HepG2 (cell line): ENCODE data around the gene CMTM4. TPM values are rescaled to one million over a fixed set of nuclear protein-coding genes. Genes with fewer than 3 reads are reported as not detected.
A peak's percentile ranks its signal among the peaks of the same experiment; 100 is the strongest.

ENCODE experiments used
- ADNP ChIP-seq: sonication (generic); formaldehyde crosslinking; IDR thresholded peaks from 2 replicates; pipeline ENCODE4 v1.4.0; 2020; ENCODE audit warnings: missing genetic modification reagents
- EP300 ChIP-seq, 3 experiments: sonication (generic) in 1 of 3; formaldehyde crosslinking in 1 of 3; IDR thresholded peaks; 2 replicates each; pipeline versions ENCODE4 v1.5.1 to v1.6.1; 2011 to 2020; ENCODE audit warnings: low read depth in 2 of 3, low read length in 2 of 3, borderline replicate concordance in 1 of 3, improper control_type of control experiment in 1 of 3, mild to moderate bottlenecking in 1 of 3, missing genetic modification reagents in 1 of 3, moderate library complexity in 1 of 3
- GATAD2A ChIP-seq: IDR thresholded peaks from 2 replicates; pipeline ENCODE4 v1.6.1; 2016
- IRF2 ChIP-seq: IDR thresholded peaks from 2 replicates; pipeline ENCODE4 v1.6.1; 2018; ENCODE audit warnings: missing genetic modification reagents, missing compliant biosample characterization
- KDM2A ChIP-seq: sonication (generic); formaldehyde crosslinking; IDR thresholded peaks from 2 replicates; pipeline ENCODE4 v1.4.0; 2020; ENCODE audit warnings: low read depth, missing genetic modification reagents, borderline replicate concordance
- MED8 ChIP-seq: sonication (generic); formaldehyde crosslinking; IDR thresholded peaks from 2 replicates; pipeline ENCODE4 v1.8.1; 2023; ENCODE audit warnings: mild to moderate bottlenecking, missing genetic modification reagents; ENCODE audit not compliant: insufficient replicate concordance
- TCF12 ChIP-seq, 2 experiments: fragments of 450-650 bp in 1 of 2; sonication (generic) in 1 of 2; formaldehyde crosslinking in 1 of 2; IDR thresholded peaks; 2 replicates each; pipeline versions ENCODE4 v1.6.1 to v1.8.0; 2017 to 2022; ENCODE audit warnings: antibody characterized with exemption in 1 of 2, mild to moderate bottlenecking in 1 of 2, missing genetic modification reagents in 1 of 2, moderate library complexity in 1 of 2
- ZKSCAN8 ChIP-seq: IDR thresholded peaks from 2 replicates; pipeline ENCODE4 v1.6.1; 2016; ENCODE audit warnings: borderline replicate concordance, missing genetic modification reagents, missing compliant biosample characterization
- ZMYM3 ChIP-seq: sonication (generic); formaldehyde crosslinking; IDR thresholded peaks from 2 replicates; pipeline ENCODE4 v1.5.1; 2020; ENCODE audit warnings: mild to moderate bottlenecking, missing genetic modification reagents
- ZNF264 ChIP-seq: sonication (generic); formaldehyde crosslinking; IDR thresholded peaks from 2 replicates; pipeline ENCODE4 v1.4.0; 2020; ENCODE audit warnings: missing genetic modification reagents
- ZNF292 ChIP-seq: sonication (generic); formaldehyde crosslinking; IDR thresholded peaks from 2 replicates; pipeline ENCODE4 v1.8.1; 2022; ENCODE audit warnings: mild to moderate bottlenecking, low read depth, missing genetic modification reagents, borderline replicate concordance
- ZSCAN30 ChIP-seq: sonication (generic); formaldehyde crosslinking; IDR thresholded peaks from 2 replicates; pipeline ENCODE4 v1.5.0; 2020; ENCODE audit warnings: mild to moderate bottlenecking, missing genetic modification reagents
- polyA plus RNA-seq, 8 experiments: library from polyadenylated mRNA; depleted of rRNA in 3 of 8; stranded (reverse) in 7 of 8; unstranded in 1 of 8; fragments of >200 nt; fragmentation: Illumina TruSeq in 4 of 8; extraction: Trizol in 4 of 8; gene quantifications; 2 replicates each; pipeline versions ENCODE4 v1.2.1 to v1.2.3, GENCODE V29; 2011 to 2016; ENCODE audit warnings: low read depth in 4 of 8, missing spikeins in 1 of 8, mixed read lengths in 1 of 8; ENCODE audit not compliant: insufficient read depth in 1 of 8
- total RNA-seq, 5 experiments: library from RNA; depleted of rRNA; stranded (reverse); fragments of >200 nt; fragmentation: Illumina TruSeq; extraction: Trizol; gene quantifications; 2 replicates each; pipeline ENCODE4 v1.2.3, GENCODE V29; 2016; ENCODE audit warnings: low read depth in 1 of 5
- TF ChIP-seq, protein P1 (sequence below): sonication (generic); formaldehyde crosslinking; IDR thresholded peaks from 2 replicates; pipeline ENCODE4 v1.5.0; 2020; ENCODE audit warnings: missing genetic modification reagents
- TF ChIP-seq, protein P2 (sequence below): sonication (generic); formaldehyde crosslinking; IDR thresholded peaks from 2 replicates; pipeline ENCODE4 v1.4.0; 2020; ENCODE audit warnings: mild to moderate bottlenecking, missing genetic modification reagents
- TF ChIP-seq, protein P3 (sequence below), 2 experiments: fragments of 450-650 bp in 1 of 2; sonication (generic) in 1 of 2; formaldehyde crosslinking in 1 of 2; IDR thresholded peaks; 2 replicates each; pipeline versions ENCODE4 v1.6.1 to v1.8.0; 2016 to 2022; ENCODE audit warnings: antibody characterized with exemption in 1 of 2, mild to moderate bottlenecking in 1 of 2, missing genetic modification reagents in 1 of 2

Gene CMTM4
- total and polyA plus RNA-seq, 2 of the 13 experiments (the other 11 are each of a cell fraction or from before 2014, with no cell fraction given) = 32.0 to 36.3 TPM

DNA sequence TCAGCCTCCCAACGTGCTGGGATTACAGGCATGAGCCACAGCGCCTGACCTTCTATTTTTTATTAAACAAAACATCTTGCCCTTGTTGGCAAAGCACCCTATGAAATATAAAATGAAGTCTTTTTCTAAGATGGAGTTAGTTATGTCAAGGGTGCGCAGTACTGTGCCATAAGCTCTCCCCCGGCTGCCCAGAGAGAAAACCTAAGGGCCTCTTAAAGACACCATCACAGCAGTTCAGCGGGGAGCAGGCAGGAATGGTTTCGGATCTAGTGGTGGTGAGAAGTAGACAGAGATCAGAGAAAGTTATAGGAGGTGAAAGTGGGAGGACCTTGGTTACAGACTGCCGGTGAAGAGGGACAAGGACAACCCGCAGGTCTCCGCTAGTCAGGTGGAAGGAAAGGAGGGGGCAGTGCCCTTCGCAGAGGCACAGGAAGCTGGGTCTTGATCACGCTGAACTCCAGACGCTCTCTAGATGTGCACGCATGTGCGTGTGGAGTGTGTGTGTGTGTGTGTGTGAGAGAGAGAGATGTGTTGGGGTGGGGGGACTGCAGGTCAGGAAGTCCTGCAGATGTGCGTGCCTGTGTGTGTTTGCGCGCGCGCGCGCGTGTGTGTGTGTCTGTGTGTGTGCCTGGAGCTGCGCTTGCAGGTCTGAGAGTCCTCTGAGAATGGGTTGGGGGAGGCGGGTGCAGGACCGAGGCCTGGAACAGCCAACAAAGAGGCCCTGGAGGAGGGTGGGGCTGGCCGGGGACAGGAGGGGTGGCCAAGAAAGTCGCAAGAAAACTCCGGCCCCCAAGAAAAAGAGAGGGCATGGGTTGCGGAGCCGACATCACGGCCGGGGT lies 92.8 kb downstream of the CMTM4 start (continued):
- TF ChIP-seq ZNF292 (CRISPR knock-in tag) (peak; percentile 98), EP300 (IDR thresholded peaks at IDR 0.05; ENCODE audit: low read depth in 2 of 2, low read length in 2 of 2) (peak in 1 of 2 experiments; percentile 10; a peak in 1 of 4 replicates), EP300 (CRISPR knock-in tag; IDR thresholded peaks at IDR 0.05; ENCODE audit: borderline replicate concordance) (no peak), KDM2A (CRISPR knock-in tag) (peak; percentile 75), ADNP (CRISPR knock-in tag) (0 out of 2 replicates have a peak, but pooled peaks have one; percentile 32), TCF12 (IDR thresholded peaks at IDR 0.05) (no peak), TCF12 (CRISPR knock-in tag; IDR thresholded peaks at IDR 0.05) (no peak), MED8 (CRISPR knock-in tag) (no peak), IRF2 (CRISPR knock-in tag) (no peak), ZNF264 (CRISPR knock-in tag) (no peak), ZKSCAN8 (CRISPR knock-in tag) (no peak), ZSCAN30 (CRISPR knock-in tag) (no peak), ZMYM3 (peak; percentile 65; the same call in 1 of the 2 replicates), GATAD2A (no peak; the same call in 1 of the 2 replicates)
- TF ChIP-seq, protein P1, sequence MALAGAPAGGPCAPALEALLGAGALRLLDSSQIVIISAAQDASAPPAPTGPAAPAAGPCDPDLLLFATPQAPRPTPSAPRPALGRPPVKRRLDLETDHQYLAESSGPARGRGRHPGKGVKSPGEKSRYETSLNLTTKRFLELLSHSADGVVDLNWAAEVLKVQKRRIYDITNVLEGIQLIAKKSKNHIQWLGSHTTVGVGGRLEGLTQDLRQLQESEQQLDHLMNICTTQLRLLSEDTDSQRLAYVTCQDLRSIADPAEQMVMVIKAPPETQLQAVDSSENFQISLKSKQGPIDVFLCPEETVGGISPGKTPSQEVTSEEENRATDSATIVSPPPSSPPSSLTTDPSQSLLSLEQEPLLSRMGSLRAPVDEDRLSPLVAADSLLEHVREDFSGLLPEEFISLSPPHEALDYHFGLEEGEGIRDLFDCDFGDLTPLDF = no peak
- TF ChIP-seq, protein P2, sequence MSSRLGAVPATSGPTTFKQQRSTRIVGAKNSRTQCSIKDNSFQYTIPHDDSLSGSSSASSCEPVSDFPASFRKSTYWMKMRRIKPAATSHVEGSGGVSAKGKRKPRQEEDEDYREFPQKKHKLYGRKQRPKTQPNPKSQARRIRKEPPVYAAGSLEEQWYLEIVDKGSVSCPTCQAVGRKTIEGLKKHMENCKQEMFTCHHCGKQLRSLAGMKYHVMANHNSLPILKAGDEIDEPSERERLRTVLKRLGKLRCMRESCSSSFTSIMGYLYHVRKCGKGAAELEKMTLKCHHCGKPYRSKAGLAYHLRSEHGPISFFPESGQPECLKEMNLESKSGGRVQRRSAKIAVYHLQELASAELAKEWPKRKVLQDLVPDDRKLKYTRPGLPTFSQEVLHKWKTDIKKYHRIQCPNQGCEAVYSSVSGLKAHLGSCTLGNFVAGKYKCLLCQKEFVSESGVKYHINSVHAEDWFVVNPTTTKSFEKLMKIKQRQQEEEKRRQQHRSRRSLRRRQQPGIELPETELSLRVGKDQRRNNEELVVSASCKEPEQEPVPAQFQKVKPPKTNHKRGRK = peak; percentile 31; the same call in 1 of the 2 replicates
- TF ChIP-seq, protein P3, sequence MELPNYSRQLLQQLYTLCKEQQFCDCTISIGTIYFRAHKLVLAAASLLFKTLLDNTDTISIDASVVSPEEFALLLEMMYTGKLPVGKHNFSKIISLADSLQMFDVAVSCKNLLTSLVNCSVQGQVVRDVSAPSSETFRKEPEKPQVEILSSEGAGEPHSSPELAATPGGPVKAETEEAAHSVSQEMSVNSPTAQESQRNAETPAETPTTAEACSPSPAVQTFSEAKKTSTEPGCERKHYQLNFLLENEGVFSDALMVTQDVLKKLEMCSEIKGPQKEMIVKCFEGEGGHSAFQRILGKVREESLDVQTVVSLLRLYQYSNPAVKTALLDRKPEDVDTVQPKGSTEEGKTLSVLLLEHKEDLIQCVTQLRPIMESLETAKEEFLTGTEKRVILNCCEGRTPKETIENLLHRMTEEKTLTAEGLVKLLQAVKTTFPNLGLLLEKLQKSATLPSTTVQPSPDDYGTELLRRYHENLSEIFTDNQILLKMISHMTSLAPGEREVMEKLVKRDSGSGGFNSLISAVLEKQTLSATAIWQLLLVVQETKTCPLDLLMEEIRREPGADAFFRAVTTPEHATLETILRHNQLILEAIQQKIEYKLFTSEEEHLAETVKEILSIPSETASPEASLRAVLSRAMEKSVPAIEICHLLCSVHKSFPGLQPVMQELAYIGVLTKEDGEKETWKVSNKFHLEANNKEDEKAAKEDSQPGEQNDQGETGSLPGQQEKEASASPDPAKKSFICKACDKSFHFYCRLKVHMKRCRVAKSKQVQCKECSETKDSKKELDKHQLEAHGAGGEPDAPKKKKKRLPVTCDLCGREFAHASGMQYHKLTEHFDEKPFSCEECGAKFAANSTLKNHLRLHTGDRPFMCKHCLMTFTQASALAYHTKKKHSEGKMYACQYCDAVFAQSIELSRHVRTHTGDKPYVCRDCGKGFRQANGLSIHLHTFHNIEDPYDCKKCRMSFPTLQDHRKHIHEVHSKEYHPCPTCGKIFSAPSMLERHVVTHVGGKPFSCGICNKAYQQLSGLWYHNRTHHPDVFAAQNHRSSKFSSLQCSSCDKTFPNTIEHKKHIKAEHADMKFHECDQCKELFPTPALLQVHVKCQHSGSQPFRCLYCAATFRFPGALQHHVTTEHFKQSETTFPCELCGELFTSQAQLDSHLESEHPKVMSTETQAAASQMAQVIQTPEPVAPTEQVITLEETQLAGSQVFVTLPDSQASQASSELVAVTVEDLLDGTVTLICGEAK (IDR thresholded peaks at IDR 0.05) = no peak
- TF ChIP-seq, protein P3 (CRISPR knock-in tag; IDR thresholded peaks at IDR 0.05) = peak; percentile 68; the same call in 1 of the 2 replicates
